GM10847 (cell line): ENCODE measurements around the gene CYB5D1.

Experiments used
- POLR2A ChIP-seq: IDR thresholded peaks from 2 replicates; pipeline ENCODE4 v1.6.1; 2011; ENCODE audit not compliant: insufficient read length; ENCODE audit errors: extremely low read depth

The CYB5D1 gene

DNA sequence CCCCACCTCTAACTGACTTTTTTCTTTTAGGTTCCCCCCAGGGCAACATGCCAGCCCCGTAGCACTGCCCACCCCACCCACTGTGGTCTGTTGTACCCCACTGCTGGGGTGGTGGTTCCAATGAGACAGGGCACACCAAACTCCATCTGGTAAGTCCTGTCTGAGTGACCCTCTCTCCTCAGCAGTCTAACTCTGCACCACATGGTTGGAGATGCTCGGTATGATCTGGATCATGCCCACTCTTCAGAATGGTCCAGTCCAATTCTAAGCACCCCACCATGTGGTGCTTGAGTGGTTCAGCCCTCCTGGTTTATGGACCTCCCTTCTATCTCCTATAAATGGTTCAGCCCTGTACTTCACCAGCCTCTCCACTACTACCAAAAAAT lies 17.9 kb upstream of the CYB5D1 start:
- no peak for TF ChIP-seq POLR2A

- no peak for TF ChIP-seq POLR2A
Measured at GRCh38 chr17:7840441-7840840, 17.4 kb upstream of the CYB5D1 start.

DNA sequence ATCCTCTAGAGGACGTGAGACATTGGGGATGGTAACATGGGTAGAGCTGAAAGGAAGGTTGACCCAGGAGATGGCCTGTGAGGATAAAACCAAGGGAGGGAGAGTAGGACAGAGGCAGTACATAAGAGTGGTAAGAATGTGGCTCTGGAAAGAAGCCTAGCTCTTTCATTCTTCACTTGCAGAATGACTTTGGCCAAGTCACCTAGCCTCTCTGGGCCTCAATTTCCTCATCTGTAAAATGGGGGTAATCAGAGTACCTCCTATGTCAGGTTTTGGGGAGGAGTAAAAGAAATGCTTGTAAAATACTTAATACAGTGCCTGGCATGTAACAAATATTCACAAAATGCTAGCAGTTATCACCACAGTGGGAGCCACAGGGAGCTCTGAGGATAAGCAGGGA lies 16.9 kb upstream of the CYB5D1 start:
- no peak for TF ChIP-seq POLR2A

DNA sequence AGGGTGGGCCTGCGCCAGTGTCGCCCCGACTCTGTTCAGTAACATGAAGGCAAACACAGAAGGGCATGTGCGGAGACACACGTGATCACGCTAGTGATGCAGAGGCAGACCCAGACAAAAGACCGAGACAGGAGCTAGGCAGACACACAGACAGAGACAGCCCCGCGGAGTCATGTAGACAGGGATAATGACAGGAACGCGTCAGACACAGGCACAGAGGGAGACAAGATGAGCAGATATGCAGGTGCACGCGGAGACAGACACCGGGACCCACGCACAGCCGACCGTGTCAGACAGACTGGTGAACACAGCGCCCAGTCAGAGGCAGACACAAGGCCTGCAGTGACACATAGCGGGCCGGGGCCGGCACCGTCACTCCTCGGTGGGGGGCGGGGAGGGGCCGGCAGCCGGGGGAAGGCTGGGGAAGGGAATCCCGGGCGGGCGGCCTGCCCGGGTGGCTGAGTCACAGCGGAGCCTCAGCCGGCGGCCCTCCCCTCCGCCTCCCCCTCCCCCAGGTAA lies 16.3 kb upstream of the CYB5D1 start:
- TF ChIP-seq POLR2A, result no peak

DNA sequence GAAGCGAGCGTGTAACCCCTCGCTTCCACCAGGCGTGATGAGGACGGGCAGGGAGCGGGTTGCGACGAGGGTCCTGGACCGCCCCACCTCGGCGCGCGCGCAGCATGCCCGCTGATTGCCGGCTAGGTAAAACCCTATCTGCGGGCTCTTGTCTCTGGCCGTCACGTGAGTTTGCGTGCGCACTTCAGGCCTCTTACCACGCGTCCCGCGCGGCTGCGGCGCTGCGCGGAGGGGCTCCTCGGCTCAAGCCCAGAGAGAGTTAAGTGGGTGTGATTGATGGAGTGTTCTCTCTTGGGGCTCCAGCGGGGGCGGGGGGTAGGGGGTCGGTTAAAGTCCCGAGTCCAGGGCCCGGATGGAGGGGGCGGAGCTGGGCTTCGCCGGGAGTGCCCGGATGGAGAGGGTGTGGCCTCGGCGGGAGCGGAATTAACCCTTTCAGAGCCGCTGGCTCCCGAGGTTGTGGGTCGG lies 15.9 kb upstream of the CYB5D1 start:
- TF ChIP-seq POLR2A, result peak; percentile 5

- no peak for TF ChIP-seq POLR2A
Measured at GRCh38 chr17:7842380-7843256, 15.2 kb upstream of the CYB5D1 start.

DNA sequence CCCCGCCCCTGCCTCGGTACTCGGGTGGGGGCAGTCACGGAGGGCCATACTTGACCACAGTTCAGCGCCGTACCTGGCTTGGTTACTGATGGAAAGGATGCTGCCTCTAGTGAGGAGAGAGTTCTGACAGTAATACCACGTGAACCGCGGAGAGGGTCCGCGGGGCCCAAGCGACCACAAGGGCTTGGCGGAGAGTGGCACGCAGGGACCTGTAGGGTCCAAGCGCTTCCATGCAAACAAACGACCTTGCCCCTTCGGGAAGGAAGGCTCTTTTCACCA lies 14.6 kb upstream of the CYB5D1 start:
- no peak for TF ChIP-seq POLR2A

GRCh38 chr17:7843536-7844291 lies 14.1 kb upstream of the CYB5D1 start:
- peak; percentile 57 for TF ChIP-seq POLR2A

DNA sequence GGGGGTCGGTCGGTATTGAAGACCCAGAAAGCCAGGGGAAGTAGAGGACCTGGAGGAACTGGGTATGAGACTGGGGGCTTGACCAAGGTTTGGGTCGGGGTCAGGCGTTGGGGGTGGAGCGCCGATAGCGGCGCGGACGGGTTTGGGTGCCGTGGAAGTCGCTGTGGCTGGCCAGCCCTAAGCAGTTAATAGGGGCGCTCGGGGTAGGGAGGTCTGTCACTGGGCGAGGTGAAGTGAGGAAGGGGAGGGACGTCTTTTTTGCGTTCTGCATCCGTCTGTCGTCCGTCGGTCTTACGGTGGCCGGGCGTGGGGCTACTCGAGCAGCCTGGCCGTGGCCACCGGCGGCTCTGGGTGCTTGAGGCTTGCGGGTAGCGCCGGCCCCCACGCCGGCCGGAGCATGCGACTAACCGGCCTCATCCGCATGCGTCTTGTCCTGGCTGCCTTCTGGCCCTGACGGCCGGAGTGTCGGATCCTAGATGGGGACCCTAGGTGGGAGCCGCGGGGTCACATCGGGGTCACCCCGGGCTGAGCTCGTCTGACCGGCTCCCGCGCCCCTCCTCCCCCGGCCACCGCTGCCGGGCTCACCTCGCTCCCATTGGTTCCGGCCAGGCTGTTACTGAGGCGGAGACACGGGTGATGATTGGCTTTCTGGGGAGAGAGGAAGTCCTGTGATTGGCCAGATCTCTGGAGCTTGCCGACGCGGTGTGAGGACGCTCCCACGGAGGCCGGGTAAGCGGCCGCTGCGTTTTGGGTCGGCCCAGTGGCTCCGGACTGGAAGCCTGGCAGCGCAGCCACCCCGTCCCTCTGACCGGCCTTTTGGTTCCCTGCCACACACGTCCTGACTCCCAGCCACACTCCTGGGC lies 13.3 kb upstream of the CYB5D1 start:
- no peak for TF ChIP-seq POLR2A

DNA sequence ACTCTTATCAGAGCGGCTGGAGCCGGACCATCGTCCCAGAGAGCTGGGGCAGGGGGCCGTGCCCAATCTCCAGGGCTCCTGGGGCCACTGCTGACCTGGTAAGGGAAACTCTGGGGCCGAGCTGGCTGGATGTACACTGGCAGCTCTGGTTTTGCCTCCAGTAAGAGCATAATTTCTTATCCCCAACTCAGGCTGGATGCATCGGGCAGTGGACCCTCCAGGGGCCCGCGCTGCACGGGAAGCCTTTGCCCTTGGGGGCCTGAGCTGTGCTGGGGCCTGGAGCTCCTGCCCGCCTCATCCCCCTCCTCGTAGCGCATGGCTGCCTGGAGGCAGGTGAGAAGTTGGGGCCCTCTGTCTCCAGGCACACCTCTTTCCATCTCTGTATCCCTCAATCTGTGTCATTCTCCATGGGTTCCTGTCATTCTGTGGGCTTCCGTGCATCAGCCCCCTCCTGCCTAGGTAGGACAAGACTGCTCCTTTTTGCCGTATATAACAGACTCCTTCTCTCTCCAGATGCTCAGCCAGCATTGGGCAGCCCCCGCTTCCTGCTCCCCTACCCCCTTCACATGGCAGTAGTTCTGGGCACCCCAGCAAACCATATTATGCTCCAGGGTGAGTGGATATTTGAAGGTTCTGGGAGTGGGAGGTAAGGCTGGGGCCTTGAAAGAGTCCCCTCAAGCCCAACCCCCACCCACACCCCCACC lies 12.3 kb upstream of the CYB5D1 start:
- TF ChIP-seq POLR2A, result no peak

DNA sequence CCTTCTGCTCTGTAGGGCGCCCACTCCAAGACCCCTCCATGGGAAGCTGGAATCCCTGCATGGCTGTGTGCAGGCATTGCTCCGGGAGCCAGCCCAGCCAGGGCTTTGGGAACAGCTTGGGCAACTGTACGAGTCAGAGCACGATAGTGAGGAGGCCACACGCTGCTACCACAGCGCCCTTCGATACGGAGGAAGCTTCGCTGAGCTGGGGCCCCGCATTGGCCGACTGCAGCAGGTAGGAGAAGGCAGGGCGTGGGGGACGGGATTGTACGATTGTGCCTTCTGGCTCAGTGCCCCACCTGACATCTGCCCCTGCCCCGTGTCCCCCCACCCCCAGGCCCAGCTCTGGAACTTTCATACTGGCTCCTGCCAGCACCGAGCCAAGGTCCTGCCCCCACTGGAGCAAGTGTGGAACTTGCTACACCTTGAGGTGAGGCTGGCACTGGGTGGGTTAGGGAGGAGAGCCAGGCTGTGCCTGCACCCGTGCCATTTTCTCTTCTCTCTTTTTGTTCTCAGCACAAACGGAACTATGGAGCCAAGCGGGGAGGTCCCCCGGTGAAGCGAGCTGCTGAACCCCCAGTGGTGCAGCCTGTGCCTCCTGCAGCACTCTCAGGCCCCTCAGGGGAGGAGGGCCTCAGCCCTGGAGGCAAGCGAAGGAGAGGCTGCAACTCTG lies 11.6 kb upstream of the CYB5D1 start:
- no peak for TF ChIP-seq POLR2A

- TF ChIP-seq POLR2A, result no peak
Measured at GRCh38 chr17:7846765-7847661, 10.8 kb upstream of the CYB5D1 start.

- TF ChIP-seq POLR2A, result no peak
Measured at GRCh38 chr17:7848131-7848579, 9.6 kb upstream of the CYB5D1 start.
